ENCODE data around the gene CCDC88C.
"Not testable (repeated sequence)": the region's sequence is repeated elsewhere in the genome, so short reads cannot be mapped to it uniquely, and the experiment has no call there.

Gene CCDC88C

GRCh38 chr14:91410771-91411536, 6.7 kb downstream of the CCDC88C start:
- no peak for DNase-seq (ENCODE audit: extremely low read depth, low read depth)
- H3K4me3 ChIP-seq (replicated peaks; ENCODE audit: low read depth, low read length) = no peak overlapping the region

GRCh38 chr14:91409928-91410718, 7.5 kb downstream of the CCDC88C start:
- no peak for DNase-seq (ENCODE audit: extremely low read depth, low read depth)
- no peak overlapping the region for H3K4me3 ChIP-seq (replicated peaks; ENCODE audit: low read depth, low read length)
- no peak for TF ChIP-seq CTCF (IDR thresholded peaks at IDR 0.05; ENCODE audit: low read depth, low read length, missing control alignments)

More at GRCh38 chr14:91410771-91411536, 6.7 kb downstream of the CCDC88C start:
- TF ChIP-seq CTCF (IDR thresholded peaks at IDR 0.05; ENCODE audit: low read depth, low read length, missing control alignments) = no peak

GRCh38 chr14:91409240-91409639, 8.4 kb downstream of the CCDC88C start:
- H3K4me3 ChIP-seq (replicated peaks; ENCODE audit: low read depth, low read length); DNase-seq (ENCODE audit: extremely low read depth, low read depth): not testable (repeated sequence)

- TF ChIP-seq CTCF (IDR thresholded peaks at IDR 0.05; ENCODE audit: low read depth, low read length, missing control alignments) = no peak
- H3K4me3 ChIP-seq (replicated peaks; ENCODE audit: low read depth, low read length) = no peak overlapping the region
- DNase-seq (ENCODE audit: extremely low read depth, low read depth) = no peak
These were observed 10.6 kb downstream of the CCDC88C start for GRCh38 chr14:91406982-91407381.

- no peak for DNase-seq (ENCODE audit: extremely low read depth, low read depth)
- no peak for TF ChIP-seq CTCF (IDR thresholded peaks at IDR 0.05; ENCODE audit: low read depth, low read length, missing control alignments)
- no peak overlapping the region for H3K4me3 ChIP-seq (replicated peaks; ENCODE audit: low read depth, low read length)
These were observed 11.2 kb downstream of the CCDC88C start for GRCh38 chr14:91406451-91406850.

GRCh38 chr14:91405724-91406435, 11.7 kb downstream of the CCDC88C start:
- no peak for TF ChIP-seq CTCF (IDR thresholded peaks at IDR 0.05; ENCODE audit: low read depth, low read length, missing control alignments)
- no peak for DNase-seq (ENCODE audit: extremely low read depth, low read depth)
- H3K4me3 ChIP-seq (replicated peaks; ENCODE audit: low read depth, low read length) = no peak overlapping the region

- no peak overlapping the region for H3K4me3 ChIP-seq (replicated peaks; ENCODE audit: low read depth, low read length)
- TF ChIP-seq CTCF (IDR thresholded peaks at IDR 0.05; ENCODE audit: low read depth, low read length, missing control alignments) = no peak
- no peak for DNase-seq (ENCODE audit: extremely low read depth, low read depth)
These were observed 12.3 kb downstream of the CCDC88C start for GRCh38 chr14:91405241-91405721.
